GM15510 (cell line): ENCODE data around the gene TANGO6.

Experiments used
- POLR2A ChIP-seq: IDR thresholded peaks from 3 replicates; pipeline ENCODE4 v1.6.1; 2011; ENCODE audit warnings: borderline replicate concordance; ENCODE audit not compliant: insufficient read length; ENCODE audit errors: extremely low read depth

The TANGO6 gene

DNA sequence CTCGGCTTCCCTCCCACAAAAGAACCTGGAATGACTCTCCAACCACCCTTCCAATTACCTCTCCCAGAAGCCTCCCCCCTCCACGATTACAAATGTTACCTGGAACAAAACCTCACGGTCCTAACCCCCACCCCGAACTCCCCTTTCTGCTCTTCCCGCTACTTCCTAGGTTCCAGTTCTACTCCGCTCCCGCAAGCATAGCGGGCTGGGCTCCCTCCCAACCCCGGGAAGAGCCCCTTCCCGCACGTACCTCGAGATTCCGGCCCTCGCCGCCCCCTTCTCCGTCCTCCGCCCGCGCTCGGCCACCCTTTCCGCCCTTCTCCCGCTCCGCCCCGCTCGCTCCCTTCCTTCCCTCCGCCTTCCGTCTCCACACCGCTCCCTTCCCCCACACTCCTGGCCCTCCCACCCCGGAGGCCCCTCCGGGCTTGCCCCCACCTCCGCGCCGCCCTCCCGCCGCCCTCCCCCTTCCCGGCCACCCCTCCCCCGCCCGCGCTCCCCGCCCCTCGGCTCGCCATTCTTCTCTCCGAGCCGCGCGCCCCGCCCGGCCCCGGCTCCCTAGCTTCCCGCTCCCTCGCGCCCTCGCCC is 288.6 kb downstream of the TANGO6 start:
- no peak for TF ChIP-seq POLR2A

DNA sequence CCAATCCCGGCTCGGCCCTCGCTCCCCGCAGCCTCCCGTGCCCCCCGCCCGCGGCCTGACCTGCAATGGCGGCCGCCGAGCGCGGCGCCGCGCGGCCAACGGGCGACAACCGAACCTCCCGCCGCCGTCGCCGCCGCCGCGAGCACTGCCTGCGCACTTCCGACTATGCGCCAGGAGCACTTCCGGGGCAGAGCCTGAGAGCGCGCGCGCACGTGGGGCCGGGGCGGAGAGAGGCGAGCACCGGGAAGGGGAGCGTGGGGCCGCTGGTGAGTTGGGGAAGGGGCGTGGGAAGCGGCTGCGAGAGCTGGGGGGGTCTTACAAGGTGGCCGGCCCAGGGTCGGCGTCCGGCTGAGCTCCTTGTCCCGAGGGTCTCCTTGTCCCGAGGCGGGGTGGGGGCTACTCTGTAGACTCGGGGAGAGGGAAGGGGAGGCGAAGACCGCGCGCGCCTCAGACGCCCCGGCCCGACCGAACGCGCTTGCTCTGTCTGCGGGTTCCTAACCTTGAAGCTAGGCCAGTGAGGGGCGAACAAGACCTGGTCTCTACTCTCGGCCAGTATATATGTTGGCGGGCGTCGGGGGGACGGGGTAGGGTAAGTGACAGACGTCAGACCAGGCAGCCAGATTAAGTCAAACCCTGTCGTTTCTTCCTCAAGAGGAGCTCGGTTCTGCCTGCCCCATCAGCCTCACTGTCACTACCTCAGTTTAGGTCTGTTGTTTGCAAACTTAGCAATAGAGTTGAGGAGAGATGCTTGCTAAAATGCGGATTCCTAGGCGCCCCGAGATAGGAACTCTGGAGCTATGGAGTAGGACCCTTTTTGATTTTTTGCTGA is 289.3 kb downstream of the TANGO6 start, which contains the start of the genes CHTF8 and UTP4:
TSS of gene CHTF8 (minus strand) at position 165 of the 829 bp plus-strand sequence. CDS start 11,130 bp downstream, outside the sequence.
TSS of gene UTP4 (plus strand) at position 226 of the 829 bp plus-strand sequence. CDS start 811 bp downstream, outside the sequence.
- TF ChIP-seq POLR2A = peak; percentile 95

DNA sequence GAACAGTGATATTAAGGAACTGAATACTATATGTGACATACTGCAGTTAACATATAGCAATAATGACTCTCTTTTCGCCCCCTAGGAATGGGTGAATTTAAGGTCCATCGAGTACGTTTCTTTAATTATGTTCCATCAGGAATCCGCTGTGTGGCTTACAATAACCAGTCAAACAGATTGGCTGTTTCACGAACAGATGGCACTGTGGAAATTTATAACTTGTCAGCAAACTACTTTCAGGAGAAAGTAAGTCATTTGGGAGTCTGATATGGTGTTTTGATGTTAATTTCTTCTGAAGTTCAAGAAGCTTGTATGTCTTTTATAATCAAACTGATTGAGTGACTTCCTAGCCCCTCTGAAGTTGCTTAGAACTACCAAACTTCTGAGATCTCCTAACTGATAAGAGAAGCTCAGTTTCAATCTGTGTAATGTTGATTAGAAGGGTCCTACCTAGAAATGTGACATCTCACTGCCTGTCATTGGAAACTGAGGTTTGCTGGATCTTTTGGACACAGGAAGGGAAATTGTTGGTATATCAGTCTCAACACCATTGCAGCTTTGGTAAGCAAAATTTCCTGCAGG is 290.1 kb downstream of the TANGO6 start:
- TF ChIP-seq POLR2A = no peak
